HG03108 (cell line): ENCODE measurements around the gene ADCY10.
A peak's percentile ranks its signal among the peaks of the same experiment; 100 is the strongest.
"Not testable (repeated sequence)": the region's sequence is repeated elsewhere in the genome, so short reads cannot be mapped to it uniquely, and the experiment has no call there.

ENCODE experiments used
- ATAC-seq: cut with Tn5 transposase; IDR thresholded peaks from one replicate; pipeline ENCODE4 v1.9.1; 2021; ENCODE audit warnings: moderate library complexity; ENCODE audit not compliant: unreplicated experiment

Gene ADCY10

DNA sequence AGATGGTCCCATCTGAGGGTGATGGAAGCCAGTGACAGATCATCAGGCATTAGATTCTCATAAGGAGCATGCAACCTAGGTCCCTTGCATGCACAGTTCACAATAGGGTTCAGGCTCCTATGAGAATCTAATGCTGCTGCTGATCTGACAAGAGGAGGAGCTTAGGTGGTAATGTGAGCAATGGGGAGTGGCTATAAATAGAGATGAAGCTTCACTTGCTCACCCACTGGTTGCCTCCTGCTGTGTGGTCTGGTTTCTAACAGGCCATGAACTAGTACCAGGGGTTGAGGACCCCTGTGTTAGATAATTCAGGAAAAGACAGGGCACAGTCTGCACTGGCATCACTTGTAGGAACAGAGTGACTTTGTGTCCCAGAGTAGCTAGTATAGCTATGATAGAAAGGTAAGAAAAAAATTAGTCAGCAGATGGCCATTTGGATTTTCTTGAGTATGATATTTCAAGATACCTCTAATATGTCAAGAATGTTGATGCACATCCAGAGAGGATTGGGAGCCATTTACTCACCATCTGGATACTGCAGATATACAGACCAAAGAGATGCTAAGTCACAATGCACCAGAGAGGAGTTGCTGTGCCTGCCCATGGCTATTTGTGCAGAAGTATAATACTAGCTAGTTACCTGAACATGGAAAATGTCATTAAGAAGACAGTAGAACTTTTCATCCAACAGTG lies 53.6 kb downstream of the ADCY10 start:
- no peak for ATAC-seq

GRCh38 chr1:167856711-167857418 lies 57.1 kb downstream of the ADCY10 start:
- ATAC-seq = no peak

- no peak for ATAC-seq
These were observed 59.8 kb downstream of the ADCY10 start for GRCh38 chr1:167854184-167854583.

DNA sequence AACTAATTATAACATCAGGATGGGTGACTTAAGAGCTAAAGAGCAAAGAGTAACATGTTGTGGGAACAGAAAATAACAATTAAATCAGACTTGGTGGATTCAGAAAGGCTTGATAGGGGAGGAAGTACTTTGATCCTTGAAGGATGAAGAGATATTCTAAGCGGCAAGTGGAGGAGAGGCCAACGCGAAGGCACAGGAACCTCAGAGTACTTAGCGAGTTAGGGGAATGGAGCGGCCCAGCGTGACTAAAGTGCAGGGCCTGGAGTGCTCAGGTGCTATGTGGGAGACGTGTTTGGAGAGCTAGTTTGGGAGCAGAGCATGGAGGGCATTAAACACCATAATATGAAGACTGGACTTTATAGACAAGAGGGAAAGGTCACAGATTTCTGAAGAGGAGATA lies 64.3 kb downstream of the ADCY10 start:
- no peak for ATAC-seq

DNA sequence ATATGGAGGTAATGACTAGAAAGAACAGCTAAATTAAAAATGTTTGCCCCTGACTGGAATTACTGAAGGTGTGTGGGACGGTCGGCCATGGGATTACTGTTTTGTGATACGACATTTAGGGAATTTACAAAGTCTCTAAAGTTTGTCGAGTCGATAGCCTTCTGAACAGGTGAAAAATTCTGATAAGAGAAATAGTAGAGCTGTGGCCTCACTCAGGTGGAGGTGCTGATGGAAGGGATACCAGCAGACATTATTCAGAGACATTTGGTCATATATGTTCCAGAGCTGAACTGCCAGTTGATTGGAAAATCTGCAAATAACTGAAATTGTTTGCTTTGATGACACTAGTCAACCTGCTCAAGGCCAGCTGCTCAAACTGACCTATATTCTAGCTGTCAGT lies 71.1 kb downstream of the ADCY10 start:
- ATAC-seq = no peak

DNA sequence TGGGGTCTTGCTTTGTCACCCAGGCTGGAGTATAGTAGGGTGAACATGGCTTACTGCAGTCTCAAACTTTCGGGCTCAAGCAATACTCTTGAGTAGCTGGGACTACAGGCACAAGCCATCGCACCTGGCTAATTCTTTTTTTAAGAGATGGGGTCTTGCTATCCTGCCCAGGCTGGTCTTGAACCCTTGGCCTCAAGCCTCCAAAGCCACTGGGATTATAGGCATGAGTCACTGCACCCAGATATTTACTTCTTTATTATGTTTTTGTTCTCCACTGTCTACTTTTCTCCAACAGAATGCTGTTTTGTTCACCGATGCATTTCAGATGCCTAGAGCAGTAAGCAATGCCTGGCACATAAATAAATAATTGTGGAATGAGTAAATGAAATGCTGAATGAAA lies 72.4 kb downstream of the ADCY10 start:
- no peak for ATAC-seq

GRCh38 chr1:167839009-167839408 lies 74.9 kb downstream of the ADCY10 start:
- no peak for ATAC-seq

- ATAC-seq = no peak
These were observed 76.6 kb downstream of the ADCY10 start for GRCh38 chr1:167837326-167837725.

- ATAC-seq = no peak
These were observed 77.7 kb downstream of the ADCY10 start for GRCh38 chr1:167836197-167836596.

GRCh38 chr1:167833904-167834303 lies 80.0 kb downstream of the ADCY10 start:
- no peak for ATAC-seq

DNA sequence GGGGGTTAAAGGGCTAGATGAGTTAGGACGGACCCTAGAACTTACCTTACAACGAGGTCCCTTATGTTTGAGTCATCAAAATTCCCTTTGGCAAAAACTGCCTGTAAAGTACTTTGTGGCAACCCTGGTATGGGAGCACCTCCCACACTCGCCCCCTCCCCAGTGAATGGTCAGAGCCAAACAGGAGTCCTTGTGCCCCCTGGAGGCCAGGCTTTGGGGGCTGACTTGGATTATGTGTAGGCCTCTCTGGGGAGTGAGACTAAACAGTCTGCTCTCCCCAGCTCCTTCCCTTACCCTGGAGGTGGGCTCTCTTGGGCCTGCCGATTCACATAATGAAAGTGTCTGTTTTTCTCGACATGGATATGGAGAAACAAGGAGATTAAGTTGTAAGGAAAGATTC lies 81.2 kb downstream of the ADCY10 start:
- no peak for ATAC-seq

- not testable (repeated sequence) for ATAC-seq
These were observed 83.3 kb downstream of the ADCY10 start for GRCh38 chr1:167830668-167831067.

GRCh38 chr1:167829868-167830267 lies 84.1 kb downstream of the ADCY10 start:
- ATAC-seq = no peak

GRCh38 chr1:167826127-167826526 lies 87.8 kb downstream of the ADCY10 start:
- ATAC-seq = no peak

DNA sequence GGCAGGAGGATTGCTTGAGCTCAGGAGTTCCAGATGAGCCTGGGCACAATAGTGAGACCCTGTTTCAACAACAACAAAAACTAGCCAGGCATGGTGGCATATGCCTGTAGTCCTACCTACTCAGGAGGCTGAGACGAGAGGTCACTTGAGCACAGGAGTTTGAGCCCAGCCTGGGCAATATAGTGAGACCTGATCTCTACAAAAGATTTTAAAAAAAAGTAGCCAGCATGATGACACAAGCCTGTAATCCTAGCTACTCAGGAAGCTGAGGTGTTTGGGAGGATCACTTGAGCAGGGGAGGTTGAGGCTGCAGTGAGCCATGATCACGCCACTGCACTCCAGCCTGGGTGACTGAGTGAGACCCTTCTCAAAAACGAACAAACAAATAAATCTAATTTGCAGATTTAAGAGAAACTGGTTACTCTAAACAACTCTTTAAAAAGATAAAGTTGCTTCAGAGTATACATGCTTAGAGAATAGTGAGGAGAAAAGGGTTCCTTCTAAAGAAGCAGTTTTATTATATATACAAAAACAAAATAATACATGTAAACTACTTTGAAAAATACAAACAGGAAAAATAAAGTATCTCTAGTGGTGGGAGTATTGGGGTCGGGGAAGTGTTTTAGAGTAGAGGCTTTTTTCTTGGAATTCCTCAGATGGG lies 88.4 kb downstream of the ADCY10 start:
- ATAC-seq = no peak

DNA sequence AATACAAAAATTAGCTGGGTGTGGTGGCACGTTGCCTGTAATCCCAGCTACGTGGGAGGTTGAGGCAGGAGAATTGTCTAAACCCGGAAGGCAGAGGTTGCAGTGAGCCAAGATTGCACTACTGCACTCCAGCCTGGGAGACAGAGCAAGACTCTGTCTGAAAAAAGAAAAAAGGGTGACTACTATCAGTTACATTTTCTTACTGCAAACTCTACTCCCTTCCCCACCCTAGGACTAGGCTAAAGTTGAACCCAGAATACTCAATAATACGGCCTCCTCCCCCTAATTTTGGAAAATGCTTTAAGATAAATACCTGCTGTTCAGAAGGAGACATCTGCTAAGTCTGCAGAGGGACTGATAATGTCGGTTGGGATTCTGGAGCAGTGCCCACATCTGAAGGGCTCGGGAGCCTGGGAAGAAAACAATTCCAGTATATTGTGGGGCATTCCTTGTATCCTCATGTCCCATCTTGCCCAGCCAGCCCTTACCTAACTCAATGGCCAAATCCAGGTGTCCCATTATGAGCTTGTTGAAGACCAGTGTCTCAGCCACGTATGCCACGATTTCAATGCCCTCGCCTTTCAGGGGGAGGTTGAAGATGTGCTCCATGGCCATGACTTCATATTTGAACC lies 89.7 kb downstream of the ADCY10 start:
- no peak for ATAC-seq

GRCh38 chr1:167821969-167822685 lies 91.8 kb downstream of the ADCY10 start:
- ATAC-seq = no peak

DNA sequence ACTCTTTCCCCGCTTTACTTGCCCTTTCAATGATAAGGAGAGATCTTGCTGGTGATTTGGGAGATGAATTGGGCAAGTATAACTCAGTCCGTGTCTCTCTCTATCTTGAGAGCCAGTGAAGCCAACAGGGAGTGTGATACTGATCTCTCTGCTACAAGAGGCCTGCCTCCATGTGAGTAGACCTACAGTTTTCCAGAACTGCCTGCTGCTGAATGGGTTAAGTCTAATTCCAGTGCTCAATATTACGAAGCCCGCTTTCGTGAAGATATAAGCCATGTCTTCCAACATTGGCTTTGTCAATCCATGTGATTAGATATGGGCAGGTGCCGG lies 92.6 kb downstream of the ADCY10 start:
- ATAC-seq = no peak

DNA sequence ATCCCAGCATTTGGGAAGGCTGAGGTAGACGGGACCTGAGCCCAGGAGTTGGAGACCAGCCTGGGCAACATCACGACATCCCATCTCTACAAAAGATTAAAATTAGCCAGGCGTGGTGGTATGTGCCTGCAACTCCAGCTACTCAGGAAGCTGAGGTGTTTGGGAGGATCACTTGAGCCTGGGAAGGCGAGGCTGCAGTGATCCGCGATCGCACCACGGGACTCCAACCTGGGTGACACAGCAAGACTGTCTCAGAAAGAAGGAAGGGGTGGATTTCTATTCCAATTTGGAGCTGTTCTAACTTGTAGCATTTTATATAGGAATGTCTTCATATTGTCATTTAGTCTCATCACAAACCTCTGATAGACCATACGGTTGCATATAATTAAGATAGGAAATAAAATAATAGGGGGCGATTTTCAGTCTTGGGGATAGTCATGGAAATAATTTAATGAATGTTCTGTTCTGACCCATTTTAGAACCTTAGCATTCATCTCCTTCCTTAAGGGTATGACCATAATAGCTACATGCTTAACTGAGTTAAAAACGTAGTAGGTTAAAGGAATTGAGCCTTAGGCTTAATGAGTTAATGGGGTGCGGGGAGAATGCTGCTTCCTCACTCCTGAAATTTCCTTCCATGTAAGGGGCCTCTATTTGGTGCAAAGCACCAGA lies 93.1 kb downstream of the ADCY10 start:
- no peak for ATAC-seq

DNA sequence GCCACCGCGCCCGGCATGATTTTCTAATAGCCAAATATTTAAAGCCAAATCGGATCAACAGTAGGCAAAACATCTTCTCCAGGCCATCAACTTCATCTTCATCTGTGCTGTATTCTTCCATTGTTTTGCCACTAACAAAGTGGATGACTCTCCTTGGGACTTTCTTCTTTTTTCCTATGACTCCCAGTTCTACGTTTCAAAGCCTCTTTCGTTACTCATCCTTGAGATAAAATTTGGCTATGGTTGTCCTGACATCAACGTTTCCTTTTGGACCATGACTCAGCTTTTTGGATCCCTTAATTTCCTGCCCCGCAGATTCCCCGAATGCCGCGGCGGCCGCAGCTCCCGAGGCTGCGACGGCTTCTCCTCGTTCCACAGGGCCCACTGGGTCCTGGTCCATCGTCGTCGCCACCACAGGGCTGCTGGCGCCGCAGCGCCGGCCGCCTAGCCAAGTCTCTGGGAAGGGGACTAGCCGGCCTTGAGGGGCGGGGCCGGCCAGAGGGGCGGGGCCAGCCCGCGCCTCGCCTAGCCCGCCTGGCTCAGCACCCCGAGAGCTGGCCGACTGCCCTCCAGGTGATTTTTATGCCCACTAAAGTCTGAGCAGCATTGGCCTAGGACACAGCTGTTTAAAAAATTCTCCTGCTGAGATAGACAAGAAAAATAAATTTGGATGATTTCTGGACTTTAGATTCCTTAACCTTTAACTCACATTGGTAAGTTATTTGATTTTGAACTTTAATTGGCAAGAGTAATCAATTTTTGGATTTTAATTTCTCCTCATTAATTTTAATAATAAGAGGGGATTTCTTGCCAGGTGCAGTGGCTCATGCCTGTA lies 93.9 kb downstream of the ADCY10 start:
- ATAC-seq = peak; percentile 77
